Skeletal muscle satellite cell (primary cell): ENCODE measurements around the gene CAPN9.

ENCODE experiments used
- H3K27me3 ChIP-seq: 2 replicates; pipeline ENCODE4 v1.7.0; 2013; ENCODE audit warnings: low read length; ENCODE audit not compliant: control insufficient read depth, insufficient read depth
- H3K36me3 ChIP-seq: 2 replicates; pipeline ENCODE4 v1.7.0; 2013; ENCODE audit warnings: mild to moderate bottlenecking, control low read depth, low read length; ENCODE audit not compliant: insufficient read depth
- H3K4me1 ChIP-seq: 2 replicates; pipeline ENCODE4 v1.7.0; 2013; ENCODE audit warnings: low read length; ENCODE audit not compliant: control insufficient read depth, insufficient read depth
- H3K4me2 ChIP-seq: 2 replicates; pipeline ENCODE4 v1.7.0; 2013; ENCODE audit warnings: mild to moderate bottlenecking, low read length
- H3K4me3 ChIP-seq: 2 replicates; pipeline ENCODE4 v1.7.0; 2013; ENCODE audit warnings: low read length
- H3K9ac ChIP-seq: 2 replicates; pipeline ENCODE4 v1.7.0; 2013; ENCODE audit warnings: mild to moderate bottlenecking, low read depth, low read length, moderate library complexity
- H3K9me3 ChIP-seq: replicated peaks from 2 replicates; pipeline ENCODE4 v1.7.0; 2013; ENCODE audit warnings: mild to moderate bottlenecking, control low read depth, low read length

CAPN9 gene

GRCh38 chr1:230752407-230752806, 5.2 kb downstream of the CAPN9 start:
- no peak overlapping the region for H3K9ac ChIP-seq
- H3K36me3 ChIP-seq: no peaks in the 10 kb centered on the region
- H3K27me3 ChIP-seq: peaks cover 3% of the 10 kb centered on the region
- no peak overlapping the region for H3K4me3 ChIP-seq
- H3K9me3 ChIP-seq: no peaks in the 10 kb centered on the region
- peaks cover 18% of the 10 kb centered on the region for H3K4me1 ChIP-seq
- peak overlapping the region; percentile 44 for H3K4me2 ChIP-seq

- Histone ChIP-seq H3K4me1 (peaks cover 18% of the 10 kb centered on the region), H3K4me3 (peak overlapping the region; percentile 59), H3K9ac (no peak overlapping the region)
These were observed 6.0 kb downstream of the CAPN9 start for GRCh38 chr1:230753191-230753585.

GRCh38 chr1:230753586-230754251, 6.5 kb downstream of the CAPN9 start:
- Histone ChIP-seq H3K4me3 (peak overlapping the region; percentile 59), H3K9ac (no peak overlapping the region), H3K27me3 (peaks cover 14% of the 10 kb centered on the region)

More at GRCh38 chr1:230753191-230753585, 6.0 kb downstream of the CAPN9 start:
- H3K9me3 ChIP-seq: no peaks in the 10 kb centered on the region
- H3K36me3 ChIP-seq: no peaks in the 10 kb centered on the region
- peak overlapping the region; percentile 75 for H3K4me2 ChIP-seq
- H3K27me3 ChIP-seq: peaks cover 8% of the 10 kb centered on the region

GRCh38 chr1:230754796-230755195, 7.6 kb downstream of the CAPN9 start:
- no peak overlapping the region for H3K4me3 ChIP-seq
- no peaks in the 10 kb centered on the region for H3K36me3 ChIP-seq
- H3K27me3 ChIP-seq: peaks cover 21% of the 10 kb centered on the region
- H3K4me2 ChIP-seq: no peak overlapping the region
- H3K4me1 ChIP-seq: peaks cover 18% of the 10 kb centered on the region
- H3K9me3 ChIP-seq: no peaks in the 10 kb centered on the region
- H3K9ac ChIP-seq: no peak overlapping the region

More at GRCh38 chr1:230753586-230754251, 6.5 kb downstream of the CAPN9 start:
- H3K36me3 ChIP-seq: no peaks in the 10 kb centered on the region
- H3K4me1 ChIP-seq: peaks cover 18% of the 10 kb centered on the region
- peak overlapping the region; percentile 75 for H3K4me2 ChIP-seq
- H3K9me3 ChIP-seq: no peaks in the 10 kb centered on the region

GRCh38 chr1:230757856-230758708, 10.9 kb downstream of the CAPN9 start:
- H3K4me1 ChIP-seq: peaks cover 6% of the 10 kb centered on the region
- no peaks in the 10 kb centered on the region for H3K36me3 ChIP-seq
- no peak overlapping the region for H3K4me2 ChIP-seq
- no peaks in the 10 kb centered on the region for H3K9me3 ChIP-seq
- H3K9ac ChIP-seq: no peak overlapping the region
- no peak overlapping the region for H3K4me3 ChIP-seq
- H3K27me3 ChIP-seq: peaks cover 28% of the 10 kb centered on the region

- no peak overlapping the region for H3K9ac ChIP-seq
- no peaks in the 10 kb centered on the region for H3K4me1 ChIP-seq
- H3K4me3 ChIP-seq: no peak overlapping the region
- H3K27me3 ChIP-seq: peaks cover 28% of the 10 kb centered on the region
- H3K36me3 ChIP-seq: no peaks in the 10 kb centered on the region
- no peaks in the 10 kb centered on the region for H3K9me3 ChIP-seq
- no peak overlapping the region for H3K4me2 ChIP-seq
These were observed 11.7 kb downstream of the CAPN9 start for GRCh38 chr1:230758709-230759368.

GRCh38 chr1:230759369-230760065, 12.3 kb downstream of the CAPN9 start:
- H3K9me3 ChIP-seq: no peaks in the 10 kb centered on the region
- H3K27me3 ChIP-seq: peaks cover 28% of the 10 kb centered on the region
- H3K4me1 ChIP-seq: no peaks in the 10 kb centered on the region
- no peak overlapping the region for H3K4me2 ChIP-seq
- H3K9ac ChIP-seq: no peak overlapping the region
- H3K4me3 ChIP-seq: no peak overlapping the region
- H3K36me3 ChIP-seq: no peaks in the 10 kb centered on the region

- H3K9me3 ChIP-seq: no peaks in the 10 kb centered on the region
- H3K4me3 ChIP-seq: no peak overlapping the region
- no peaks in the 10 kb centered on the region for H3K4me1 ChIP-seq
- peaks cover 28% of the 10 kb centered on the region for H3K27me3 ChIP-seq
- H3K4me2 ChIP-seq: no peak overlapping the region
- no peak overlapping the region for H3K9ac ChIP-seq
- no peaks in the 10 kb centered on the region for H3K36me3 ChIP-seq
These were observed 13.2 kb downstream of the CAPN9 start for GRCh38 chr1:230760360-230760827.

GRCh38 chr1:230761443-230762167, 14.4 kb downstream of the CAPN9 start:
- H3K9me3 ChIP-seq: no peaks in the 10 kb centered on the region
- peaks cover 28% of the 10 kb centered on the region for H3K27me3 ChIP-seq
- no peaks in the 10 kb centered on the region for H3K4me1 ChIP-seq
- H3K9ac ChIP-seq: no peak overlapping the region
- H3K36me3 ChIP-seq: no peaks in the 10 kb centered on the region
- no peak overlapping the region for H3K4me3 ChIP-seq
- H3K4me2 ChIP-seq: no peak overlapping the region

GRCh38 chr1:230763927-230764591, 16.9 kb downstream of the CAPN9 start:
- H3K27me3 ChIP-seq: peaks cover 11% of the 10 kb centered on the region
- no peaks in the 10 kb centered on the region for H3K36me3 ChIP-seq
- no peak overlapping the region for H3K4me3 ChIP-seq
- H3K9me3 ChIP-seq: no peaks in the 10 kb centered on the region
- H3K4me2 ChIP-seq: no peak overlapping the region
- no peak overlapping the region for H3K9ac ChIP-seq
- H3K4me1 ChIP-seq: no peaks in the 10 kb centered on the region
